SU-DHL-6 (cell line): ENCODE measurements around the gene LBH.

ENCODE experiments used
- H2AFZ ChIP-seq: fragments of 200-600 bp; sonication (generic); 2 replicates; pipeline ENCODE4 v1.6.1; 2014; ENCODE audit warnings: low read depth, mild to moderate bottlenecking, moderate library complexity, mixed read lengths, antibody characterized with exemption, low read length; ENCODE audit not compliant: severe bottlenecking
- H3F3A ChIP-seq: fragments of 200-600 bp; shearing (Covaris generic); 2 replicates; pipeline ENCODE4 v1.6.0; 2016; ENCODE audit warnings: antibody characterized with exemption, mild to moderate bottlenecking; ENCODE audit not compliant: insufficient read depth
- H3K27ac ChIP-seq: fragments of 200-600 bp; sonication (generic); 2 replicates; pipeline ENCODE4 v1.5.1; 2016; ENCODE audit warnings: low read depth, mild to moderate bottlenecking, low read length, moderate library complexity, mixed read lengths
- H3K27me3 ChIP-seq: fragments of 200-600 bp; sonication (generic), shearing (Covaris generic); 2 replicates; pipeline ENCODE4 v1.6.0; 2014; ENCODE audit warnings: mild to moderate bottlenecking, low read length
- H3K36me3 ChIP-seq: fragments of 200-600 bp; sonication (generic); 2 replicates; pipeline ENCODE4 v1.6.1; 2014; ENCODE audit warnings: mild to moderate bottlenecking, low read length, mixed read lengths
- H3K4me2 ChIP-seq: fragments of 300-600, 200-600 bp; shearing (Covaris generic), sonication (generic); 2 replicates; pipeline ENCODE4 v1.6.0; 2014; ENCODE audit warnings: low read length, low read depth, mild to moderate bottlenecking; ENCODE audit not compliant: poor library complexity, severe bottlenecking
- H3K4me3 ChIP-seq: fragments of 200-600 bp; sonication (generic); 2 replicates; pipeline ENCODE4 v1.5.1; 2014; ENCODE audit warnings: antibody characterized with exemption, low read length, mild to moderate bottlenecking, mixed read lengths; ENCODE audit not compliant: insufficient read depth, poor library complexity, severe bottlenecking
- H3K79me2 ChIP-seq: fragments of 200-600 bp; sonication (generic); 2 replicates; pipeline ENCODE4 v1.6.1; 2014; ENCODE audit warnings: mild to moderate bottlenecking, low read length, moderate library complexity; ENCODE audit not compliant: insufficient read depth
- H3K9ac ChIP-seq: fragments of 200-600 bp; sonication (generic); 2 replicates; pipeline ENCODE4 v1.7.0; 2014; ENCODE audit warnings: mild to moderate bottlenecking, low read length
- H3K9me2 ChIP-seq: fragments of 200-600 bp; sonication (generic); replicated peaks from 2 replicates; pipeline ENCODE4 v1.6.1; 2014; ENCODE audit warnings: low read length; ENCODE audit not compliant: insufficient read depth
- H3K9me3 ChIP-seq: fragments of 200-600 bp; sonication (generic); 2 replicates; pipeline ENCODE4 v1.6.1; 2014; ENCODE audit warnings: low read length, mixed read lengths; ENCODE audit not compliant: insufficient read depth
- H4K20me1 ChIP-seq: fragments of 200-600 bp; sonication (generic); 2 replicates; pipeline ENCODE4 v1.6.1; 2014; ENCODE audit warnings: low read depth, mild to moderate bottlenecking, antibody characterized with exemption, low read length, moderate library complexity, mixed read lengths
- CTCF ChIP-seq: fragments of 200-600 bp; sonication (generic); IDR thresholded peaks from one replicate; pipeline ENCODE4 v1.5.1; 2017; ENCODE audit warnings: antibody characterized with exemption, mild to moderate bottlenecking, low read length, moderate library complexity; ENCODE audit not compliant: insufficient read depth, poor library complexity, severe bottlenecking
- EZH2phosphoT487 ChIP-seq: fragments of 200-600 bp; sonication (generic), shearing (Covaris generic); conservative IDR thresholded peaks from 2 replicates; pipeline ENCODE4 v1.6.1; 2018; ENCODE audit warnings: mild to moderate bottlenecking, antibody characterized with exemption, low read length, moderate library complexity, mixed read lengths

LBH gene

GRCh38 chr2:30222636-30223360 lies 8.5 kb upstream of the LBH start:
- TF ChIP-seq EZH2phosphoT487 (no peak), CTCF (no peak)
- Histone ChIP-seq H3K36me3 (no peaks in the 10 kb centered on the region), H3K9me2 (no peaks in the 10 kb centered on the region), H2AFZ (no peak overlapping the region), H3K9me3 (no peaks in the 10 kb centered on the region), H3K79me2 (no peaks in the 10 kb centered on the region), H3K9ac (no peak overlapping the region), H3K27ac (no peak overlapping the region), H3K4me2 (no peak overlapping the region), H4K20me1 (no peaks in the 10 kb centered on the region), H3K27me3 (no peaks in the 10 kb centered on the region), H3F3A (no peaks in the 10 kb centered on the region), H3K4me3 (no peak overlapping the region)

GRCh38 chr2:30223413-30223874 lies 7.9 kb upstream of the LBH start:
- H3K9ac ChIP-seq: no peak overlapping the region

GRCh38 chr2:30224151-30224550 lies 7.2 kb upstream of the LBH start:
- H3K9me2 ChIP-seq: no peaks in the 10 kb centered on the region
- H3K4me2 ChIP-seq: no peak overlapping the region
- no peak overlapping the region for H3K4me3 ChIP-seq
- no peaks in the 10 kb centered on the region for H3K79me2 ChIP-seq
- H2AFZ ChIP-seq: no peak overlapping the region
- no peaks in the 10 kb centered on the region for H3K36me3 ChIP-seq
- TF ChIP-seq EZH2phosphoT487 (no peak), CTCF (no peak)
- no peaks in the 10 kb centered on the region for H3K9me3 ChIP-seq
- no peaks in the 10 kb centered on the region for H3F3A ChIP-seq
- H3K27me3 ChIP-seq: no peaks in the 10 kb centered on the region
- H4K20me1 ChIP-seq: no peaks in the 10 kb centered on the region
- H3K9ac ChIP-seq: no peak overlapping the region
- no peak overlapping the region for H3K27ac ChIP-seq

More at GRCh38 chr2:30223413-30223874, 7.9 kb upstream of the LBH start:
- Histone ChIP-seq H3K79me2 (no peaks in the 10 kb centered on the region), H3K4me2 (no peak overlapping the region), H2AFZ (no peak overlapping the region), H4K20me1 (no peaks in the 10 kb centered on the region), H3K36me3 (no peaks in the 10 kb centered on the region), H3F3A (no peaks in the 10 kb centered on the region), H3K9me3 (no peaks in the 10 kb centered on the region), H3K9me2 (no peaks in the 10 kb centered on the region), H3K4me3 (no peak overlapping the region), H3K27ac (no peak overlapping the region), H3K27me3 (no peaks in the 10 kb centered on the region)
- TF ChIP-seq EZH2phosphoT487: no peak
- TF ChIP-seq CTCF: no peak
